ENCODE measurements around the gene C1orf232.
A peak's percentile ranks its signal among the peaks of the same experiment; 100 is the strongest.

The C1orf232 gene

DNA sequence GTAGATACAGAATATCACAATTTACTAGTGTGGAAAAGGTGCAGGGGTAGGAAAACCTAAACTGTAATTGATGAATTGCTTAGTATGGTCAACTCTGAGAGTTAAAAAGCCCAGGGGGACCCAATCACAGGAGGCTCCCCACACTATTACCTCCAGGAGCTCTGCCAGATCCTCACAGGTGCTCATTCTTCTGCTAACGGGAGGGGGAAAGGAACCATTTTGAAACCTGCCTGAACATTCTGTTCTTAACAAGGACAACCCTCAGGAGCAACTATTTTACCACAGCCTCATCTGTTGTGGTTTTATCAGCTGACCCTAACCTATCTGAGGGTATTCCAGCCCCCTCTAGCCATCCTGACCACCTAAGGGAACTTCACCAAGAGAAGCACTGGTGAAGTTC is 38.1 kb downstream of the C1orf232 start:
- Histone ChIP-seq H3K27ac (ENCODE audit: low read depth, low read length) (no peak overlapping the region), H3K27me3 (ENCODE audit: insufficient read depth, low read length) (no peaks in the 10 kb centered on the region), H3K79me2 (ENCODE audit: control insufficient read depth, insufficient read depth, low read length, unreplicated experiment) (no peaks in the 10 kb centered on the region), H3K4me3 (ENCODE audit: low read depth, low read length) (no peak overlapping the region), H3K36me3 (ENCODE audit: insufficient read depth, low read length) (no peaks in the 10 kb centered on the region), H3K4me1 (ENCODE audit: control insufficient read depth, insufficient read depth, low read length, unreplicated experiment) (no peaks in the 10 kb centered on the region), H2AFZ (ENCODE audit: low read length, unreplicated experiment) (no peak overlapping the region)

DNA sequence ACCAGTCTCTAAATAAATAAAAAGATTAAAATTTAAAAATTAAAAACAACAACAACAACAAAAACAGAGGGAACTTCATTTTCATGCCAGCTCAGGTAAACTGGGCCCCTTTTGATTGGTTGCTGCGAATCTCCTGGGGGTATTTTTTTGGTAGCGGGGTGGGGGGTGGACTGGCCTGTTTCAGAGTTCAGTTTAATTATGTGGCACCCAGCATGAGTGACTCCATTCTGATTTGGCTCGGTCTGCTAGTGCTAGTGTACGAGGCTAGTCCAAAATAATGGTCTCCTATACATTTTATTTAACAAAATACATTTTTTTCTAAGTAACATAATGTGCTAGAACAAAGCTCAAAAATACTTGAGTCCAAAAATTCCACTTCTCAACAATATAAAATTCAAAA is 39.0 kb downstream of the C1orf232 start:
- Histone ChIP-seq H3K79me2 (ENCODE audit: control insufficient read depth, insufficient read depth, low read length, unreplicated experiment) (no peaks in the 10 kb centered on the region), H3K27me3 (ENCODE audit: insufficient read depth, low read length) (no peaks in the 10 kb centered on the region), H3K4me3 (ENCODE audit: low read depth, low read length) (no peak overlapping the region), H2AFZ (ENCODE audit: low read length, unreplicated experiment) (no peak overlapping the region), H3K4me1 (ENCODE audit: control insufficient read depth, insufficient read depth, low read length, unreplicated experiment) (no peaks in the 10 kb centered on the region), H3K27ac (ENCODE audit: low read depth, low read length) (no peak overlapping the region), H3K36me3 (ENCODE audit: insufficient read depth, low read length) (no peaks in the 10 kb centered on the region)

DNA sequence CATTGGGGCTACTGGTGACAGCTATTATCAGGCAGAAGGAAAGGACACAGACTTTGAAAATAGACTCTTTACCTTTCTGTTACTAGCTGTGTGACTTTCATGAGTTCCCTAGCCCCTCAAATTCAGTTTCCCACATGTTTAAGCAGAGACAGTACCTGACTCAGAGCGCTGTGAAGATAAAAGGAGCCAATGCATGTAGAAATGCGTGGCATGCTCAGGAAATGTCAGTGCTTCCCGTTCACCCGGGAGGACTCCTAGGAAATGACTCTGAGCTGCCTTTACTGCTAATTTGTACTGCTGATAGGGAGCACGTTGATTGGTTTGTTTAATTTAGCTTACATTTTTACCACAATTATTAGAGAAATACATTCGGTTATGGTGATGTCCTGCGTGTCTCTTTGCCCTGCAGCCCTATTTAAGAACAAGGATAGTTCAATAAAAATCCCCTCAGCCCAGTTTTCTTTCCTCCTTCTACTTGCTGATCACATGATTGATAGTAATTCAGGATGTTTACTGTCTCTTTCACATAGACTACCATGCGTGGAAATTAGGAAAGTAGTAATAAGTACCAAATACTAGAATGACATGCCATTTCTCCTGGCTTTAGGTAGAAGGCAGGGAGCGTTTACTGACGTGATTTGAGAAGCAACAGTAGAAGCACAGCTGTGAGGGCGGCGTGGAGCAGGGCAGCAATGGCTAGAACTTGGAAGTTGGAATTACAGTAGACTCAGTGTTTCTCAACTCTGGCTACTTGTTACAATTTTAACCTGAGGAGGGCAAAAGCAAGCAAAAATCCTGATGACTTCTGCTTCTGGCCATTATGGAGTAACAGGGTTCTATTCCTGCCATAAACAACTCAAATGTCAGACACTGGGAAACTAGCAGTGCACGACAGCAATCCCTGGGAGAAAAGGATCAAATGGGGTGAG is 41.3 kb downstream of the C1orf232 start:
- H3K79me2 ChIP-seq (ENCODE audit: control insufficient read depth, insufficient read depth, low read length, unreplicated experiment): no peaks in the 10 kb centered on the region
- H3K4me1 ChIP-seq (ENCODE audit: control insufficient read depth, insufficient read depth, low read length, unreplicated experiment): peaks cover 16% of the 10 kb centered on the region
- no peak overlapping the region for H2AFZ ChIP-seq (ENCODE audit: low read length, unreplicated experiment)
- no peaks in the 10 kb centered on the region for H3K36me3 ChIP-seq (ENCODE audit: insufficient read depth, low read length)
- no peak overlapping the region for H3K4me3 ChIP-seq (ENCODE audit: low read depth, low read length)
- H3K27ac ChIP-seq (ENCODE audit: low read depth, low read length): no peak overlapping the region
- H3K27me3 ChIP-seq (ENCODE audit: insufficient read depth, low read length): no peaks in the 10 kb centered on the region

DNA sequence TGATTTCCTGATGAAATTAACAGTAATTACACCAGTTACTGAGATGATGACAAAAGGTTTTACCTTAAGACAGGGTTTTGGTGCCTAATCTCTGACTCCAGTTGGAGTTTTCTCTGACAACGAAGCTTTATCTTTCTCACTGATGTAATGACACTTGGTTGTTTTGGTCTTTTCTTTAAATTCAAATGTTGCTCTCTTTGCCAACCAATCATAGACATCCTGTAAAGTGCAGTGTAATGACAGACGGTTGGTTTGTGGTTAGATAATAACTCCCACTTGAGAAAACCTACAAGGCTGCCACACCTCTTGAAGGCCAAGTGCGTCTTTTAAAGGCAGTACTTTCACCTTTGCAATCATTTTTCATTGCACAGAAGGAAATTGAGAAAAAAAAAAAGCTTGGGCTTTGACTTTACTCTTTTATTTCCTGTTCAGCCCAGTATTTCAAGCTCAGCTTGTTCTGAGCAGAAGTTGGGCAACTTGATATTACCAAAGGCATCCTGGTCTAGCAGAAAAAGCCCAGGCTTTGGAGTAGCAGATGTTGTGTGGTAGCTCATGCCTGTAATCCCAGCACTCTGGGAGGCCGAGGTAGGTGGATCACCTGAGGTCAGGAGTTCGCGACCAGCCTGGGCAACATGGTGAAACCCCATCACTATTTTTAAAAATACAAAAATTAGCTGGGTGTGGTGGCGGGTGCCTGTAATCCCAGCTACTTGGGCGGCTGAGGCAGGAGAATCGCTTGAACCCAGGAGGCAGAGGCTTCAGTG is 42.3 kb downstream of the C1orf232 start:
- no peaks in the 10 kb centered on the region for H3K27me3 ChIP-seq (ENCODE audit: insufficient read depth, low read length)
- H3K4me1 ChIP-seq (ENCODE audit: control insufficient read depth, insufficient read depth, low read length, unreplicated experiment): peaks cover 23% of the 10 kb centered on the region
- H3K79me2 ChIP-seq (ENCODE audit: control insufficient read depth, insufficient read depth, low read length, unreplicated experiment): no peaks in the 10 kb centered on the region
- no peak overlapping the region for H3K27ac ChIP-seq (ENCODE audit: low read depth, low read length)
- no peak overlapping the region for H3K4me3 ChIP-seq (ENCODE audit: low read depth, low read length)
- H3K36me3 ChIP-seq (ENCODE audit: insufficient read depth, low read length): no peaks in the 10 kb centered on the region
- H2AFZ ChIP-seq (ENCODE audit: low read length, unreplicated experiment): no peak overlapping the region

DNA sequence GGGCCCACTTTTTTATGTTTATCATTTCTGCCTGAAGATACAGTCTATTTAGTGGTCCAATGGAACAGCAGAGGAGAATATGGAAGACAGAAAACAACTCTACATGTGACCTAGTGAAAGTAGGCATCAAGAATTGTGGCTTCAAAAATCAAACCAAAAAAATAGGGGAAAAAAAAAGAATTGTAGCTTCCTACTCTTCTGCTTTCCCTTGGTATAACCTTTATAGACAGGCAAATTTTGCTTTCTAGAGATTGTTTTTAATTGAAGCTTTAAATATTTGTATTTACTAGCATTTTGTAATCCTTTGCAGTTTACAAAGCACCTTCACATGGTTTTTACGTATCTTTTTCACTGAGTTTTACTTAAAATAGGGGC is 42.8 kb downstream of the C1orf232 start:
- Histone ChIP-seq H3K27me3 (ENCODE audit: insufficient read depth, low read length) (no peaks in the 10 kb centered on the region), H3K79me2 (ENCODE audit: control insufficient read depth, insufficient read depth, low read length, unreplicated experiment) (no peaks in the 10 kb centered on the region), H3K36me3 (ENCODE audit: insufficient read depth, low read length) (no peaks in the 10 kb centered on the region), H3K4me3 (ENCODE audit: low read depth, low read length) (no peak overlapping the region), H2AFZ (ENCODE audit: low read length, unreplicated experiment) (no peak overlapping the region), H3K4me1 (ENCODE audit: control insufficient read depth, insufficient read depth, low read length, unreplicated experiment) (peaks cover 23% of the 10 kb centered on the region), H3K27ac (ENCODE audit: low read depth, low read length) (no peak overlapping the region)

DNA sequence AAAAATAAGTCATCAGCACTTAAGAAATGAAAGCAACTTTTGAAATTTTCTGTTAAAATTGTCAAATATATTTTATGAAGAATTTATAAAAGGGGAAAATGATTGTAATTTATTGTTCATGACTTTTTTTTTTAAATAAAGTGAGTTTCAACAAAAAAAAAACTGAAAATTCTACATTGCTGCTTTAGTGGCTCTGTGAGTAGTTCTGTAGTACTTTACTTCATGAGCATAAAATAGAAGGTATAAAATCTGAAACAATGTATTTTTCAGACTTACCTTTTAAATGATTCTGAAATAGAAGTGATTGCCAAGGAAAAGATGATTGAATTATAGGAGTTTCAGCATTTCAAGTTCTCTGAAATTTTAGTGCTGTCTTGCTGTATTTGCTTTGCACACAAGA is 43.4 kb downstream of the C1orf232 start:
- no peak overlapping the region for H3K4me3 ChIP-seq (ENCODE audit: low read depth, low read length)
- H2AFZ ChIP-seq (ENCODE audit: low read length, unreplicated experiment): no peak overlapping the region
- no peaks in the 10 kb centered on the region for H3K36me3 ChIP-seq (ENCODE audit: insufficient read depth, low read length)
- peaks cover 23% of the 10 kb centered on the region for H3K4me1 ChIP-seq (ENCODE audit: control insufficient read depth, insufficient read depth, low read length, unreplicated experiment)
- H3K27me3 ChIP-seq (ENCODE audit: insufficient read depth, low read length): no peaks in the 10 kb centered on the region
- H3K79me2 ChIP-seq (ENCODE audit: control insufficient read depth, insufficient read depth, low read length, unreplicated experiment): no peaks in the 10 kb centered on the region
- H3K27ac ChIP-seq (ENCODE audit: low read depth, low read length): no peak overlapping the region

DNA sequence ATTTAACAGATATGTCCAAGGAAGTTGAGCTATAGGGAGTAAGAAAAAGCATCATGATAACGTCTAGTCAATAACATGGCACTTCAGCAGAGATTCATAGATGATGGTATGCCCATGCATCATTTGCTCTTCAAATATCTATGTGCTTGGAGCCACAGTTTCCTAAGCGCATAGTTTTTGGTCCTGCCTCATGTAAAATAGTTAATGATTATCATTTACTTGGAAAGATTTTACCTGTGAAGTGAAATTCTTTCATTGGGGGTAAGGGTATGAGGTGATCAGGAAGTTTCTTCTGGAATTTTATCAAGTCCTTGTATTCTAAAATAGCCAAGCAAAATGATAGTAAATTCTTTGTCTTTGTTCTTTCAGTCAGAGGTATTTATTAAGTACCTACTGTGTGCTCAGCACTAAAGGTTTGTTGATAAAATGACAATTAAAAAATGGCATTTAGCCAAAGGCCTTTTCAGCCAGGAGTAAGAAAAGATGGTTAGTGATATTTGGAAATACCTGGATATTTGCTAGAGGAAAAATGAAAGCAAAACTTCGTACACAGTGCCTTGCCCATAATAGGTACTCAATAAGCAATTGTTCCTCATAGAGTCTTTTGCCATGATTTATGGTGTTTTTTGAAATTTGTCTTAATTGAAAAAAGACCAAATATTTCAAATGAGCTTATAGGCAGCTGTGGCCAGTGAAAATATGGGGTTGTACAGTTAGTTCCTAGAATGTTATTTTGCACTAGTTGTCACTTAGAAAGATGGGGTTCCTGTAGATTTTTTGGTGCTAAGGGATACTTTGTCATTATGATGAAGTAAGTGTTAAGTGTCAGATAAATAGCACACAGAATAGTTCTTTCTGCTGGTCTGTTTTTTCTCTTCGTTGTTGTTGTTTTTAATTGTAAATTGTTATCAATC is 44.1 kb downstream of the C1orf232 start:
- Histone ChIP-seq H3K4me1 (ENCODE audit: control insufficient read depth, insufficient read depth, low read length, unreplicated experiment) (peaks cover 23% of the 10 kb centered on the region), H3K27ac (ENCODE audit: low read depth, low read length) (no peak overlapping the region), H3K36me3 (ENCODE audit: insufficient read depth, low read length) (no peaks in the 10 kb centered on the region), H3K27me3 (ENCODE audit: insufficient read depth, low read length) (no peaks in the 10 kb centered on the region), H3K4me3 (ENCODE audit: low read depth, low read length) (no peak overlapping the region), H2AFZ (ENCODE audit: low read length, unreplicated experiment) (no peak overlapping the region), H3K79me2 (ENCODE audit: control insufficient read depth, insufficient read depth, low read length, unreplicated experiment) (no peaks in the 10 kb centered on the region)

DNA sequence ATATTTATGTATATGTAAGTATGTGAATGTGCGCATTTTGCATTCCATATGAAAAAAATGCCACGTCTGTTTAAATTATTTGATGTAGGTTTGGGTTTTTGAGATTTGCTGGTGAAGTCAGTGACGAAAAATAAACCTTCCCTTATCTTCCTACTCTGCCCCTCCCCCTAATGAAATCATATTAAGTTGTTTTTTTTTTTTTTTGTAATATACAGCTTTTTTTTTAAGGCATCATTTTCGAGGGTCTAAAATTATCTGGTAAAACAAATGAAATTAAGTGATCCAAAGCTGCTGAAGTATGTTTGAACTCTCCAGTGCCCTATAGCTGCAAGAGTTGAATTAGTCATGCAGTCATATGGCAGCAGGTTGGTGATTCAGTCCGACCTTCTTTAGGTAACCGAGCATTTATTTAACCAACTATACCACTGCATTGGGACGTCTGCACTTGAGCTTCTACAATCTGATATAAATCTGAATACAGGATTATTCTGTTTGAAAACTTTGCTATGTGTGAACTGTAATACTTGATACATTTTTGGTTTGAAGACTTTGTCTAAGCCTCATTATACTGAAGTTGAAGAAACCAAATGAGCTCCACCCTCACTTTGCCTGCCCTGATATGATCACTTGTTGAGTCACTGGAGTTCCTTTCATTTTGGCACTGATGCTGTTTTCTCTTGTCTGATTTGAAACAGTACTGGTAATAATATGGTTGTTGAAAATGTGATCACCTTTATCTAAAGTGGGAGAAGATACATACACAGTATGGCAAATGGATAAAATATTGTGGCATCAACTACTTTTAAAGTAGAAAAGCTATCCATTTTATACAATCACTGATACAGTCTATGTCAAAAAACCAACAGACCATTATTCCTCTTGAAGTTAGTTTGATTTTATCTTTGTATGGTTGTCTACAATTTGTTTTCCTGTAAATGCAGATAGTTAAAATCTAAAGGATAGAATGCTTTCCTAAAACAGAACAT is 45.5 kb downstream of the C1orf232 start:
- Histone ChIP-seq H2AFZ (ENCODE audit: low read length, unreplicated experiment) (peak overlapping the region; percentile 18), H3K27me3 (ENCODE audit: insufficient read depth, low read length) (no peaks in the 10 kb centered on the region), H3K4me1 (ENCODE audit: control insufficient read depth, insufficient read depth, low read length, unreplicated experiment) (peaks cover 23% of the 10 kb centered on the region), H3K79me2 (ENCODE audit: control insufficient read depth, insufficient read depth, low read length, unreplicated experiment) (no peaks in the 10 kb centered on the region), H3K27ac (ENCODE audit: low read depth, low read length) (peak overlapping the region; percentile 60), H3K4me3 (ENCODE audit: low read depth, low read length) (peak overlapping the region; percentile 51), H3K36me3 (ENCODE audit: insufficient read depth, low read length) (no peaks in the 10 kb centered on the region)

DNA sequence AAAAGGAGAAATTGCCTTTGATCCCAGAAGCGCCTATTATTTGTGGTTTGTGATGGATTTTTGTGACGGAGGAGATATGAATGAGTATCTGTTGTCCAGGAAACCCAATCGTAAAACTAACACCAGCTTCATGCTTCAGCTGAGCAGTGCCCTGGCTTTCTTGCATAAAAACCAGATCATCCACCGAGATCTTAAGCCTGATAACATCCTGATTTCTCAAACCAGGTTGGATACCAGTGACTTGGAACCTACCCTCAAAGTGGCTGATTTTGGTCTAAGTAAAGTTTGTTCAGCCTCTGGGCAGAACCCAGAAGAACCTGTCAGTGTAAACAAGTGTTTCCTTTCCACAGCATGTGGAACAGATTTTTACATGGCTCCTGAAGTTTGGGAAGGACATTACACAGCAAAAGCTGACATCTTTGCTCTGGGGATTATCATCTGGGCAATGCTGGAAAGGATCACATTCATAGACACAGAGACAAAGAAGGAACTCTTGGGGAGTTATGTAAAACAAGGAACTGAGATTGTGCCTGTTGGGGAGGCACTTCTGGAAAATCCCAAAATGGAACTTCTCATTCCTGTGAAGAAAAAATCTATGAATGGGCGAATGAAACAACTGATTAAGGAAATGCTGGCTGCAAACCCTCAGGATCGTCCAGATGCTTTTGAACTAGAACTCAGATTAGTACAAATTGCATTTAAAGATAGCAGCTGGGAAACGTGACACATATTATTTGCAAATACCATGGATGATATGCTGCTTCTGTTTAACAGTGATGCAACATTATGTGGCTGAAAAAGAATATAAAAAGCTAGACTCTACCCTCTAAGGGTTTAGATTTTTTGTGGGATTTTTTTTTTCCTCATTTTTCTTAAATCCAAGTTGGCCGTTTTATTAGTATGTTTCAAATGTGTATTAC is 46.6 kb downstream of the C1orf232 start:
- no peak overlapping the region for H2AFZ ChIP-seq (ENCODE audit: low read length, unreplicated experiment)
- no peaks in the 10 kb centered on the region for H3K36me3 ChIP-seq (ENCODE audit: insufficient read depth, low read length)
- peaks cover 23% of the 10 kb centered on the region for H3K4me1 ChIP-seq (ENCODE audit: control insufficient read depth, insufficient read depth, low read length, unreplicated experiment)
- no peaks in the 10 kb centered on the region for H3K27me3 ChIP-seq (ENCODE audit: insufficient read depth, low read length)
- H3K4me3 ChIP-seq (ENCODE audit: low read depth, low read length): no peak overlapping the region
- no peaks in the 10 kb centered on the region for H3K79me2 ChIP-seq (ENCODE audit: control insufficient read depth, insufficient read depth, low read length, unreplicated experiment)
- H3K27ac ChIP-seq (ENCODE audit: low read depth, low read length): peak overlapping the region; percentile 60; the same call in 1 of the 2 replicates
